HG02840 (cell line): ENCODE results near the gene SETD3.

ENCODE experiments used
- ATAC-seq: cut with Tn5 transposase; IDR thresholded peaks from one replicate; pipeline ENCODE4 v1.9.1; 2021; ENCODE audit warnings: mild to moderate bottlenecking, moderate library complexity, moderate number of reproducible peaks; ENCODE audit not compliant: unreplicated experiment, low FRiP score

Gene SETD3

DNA sequence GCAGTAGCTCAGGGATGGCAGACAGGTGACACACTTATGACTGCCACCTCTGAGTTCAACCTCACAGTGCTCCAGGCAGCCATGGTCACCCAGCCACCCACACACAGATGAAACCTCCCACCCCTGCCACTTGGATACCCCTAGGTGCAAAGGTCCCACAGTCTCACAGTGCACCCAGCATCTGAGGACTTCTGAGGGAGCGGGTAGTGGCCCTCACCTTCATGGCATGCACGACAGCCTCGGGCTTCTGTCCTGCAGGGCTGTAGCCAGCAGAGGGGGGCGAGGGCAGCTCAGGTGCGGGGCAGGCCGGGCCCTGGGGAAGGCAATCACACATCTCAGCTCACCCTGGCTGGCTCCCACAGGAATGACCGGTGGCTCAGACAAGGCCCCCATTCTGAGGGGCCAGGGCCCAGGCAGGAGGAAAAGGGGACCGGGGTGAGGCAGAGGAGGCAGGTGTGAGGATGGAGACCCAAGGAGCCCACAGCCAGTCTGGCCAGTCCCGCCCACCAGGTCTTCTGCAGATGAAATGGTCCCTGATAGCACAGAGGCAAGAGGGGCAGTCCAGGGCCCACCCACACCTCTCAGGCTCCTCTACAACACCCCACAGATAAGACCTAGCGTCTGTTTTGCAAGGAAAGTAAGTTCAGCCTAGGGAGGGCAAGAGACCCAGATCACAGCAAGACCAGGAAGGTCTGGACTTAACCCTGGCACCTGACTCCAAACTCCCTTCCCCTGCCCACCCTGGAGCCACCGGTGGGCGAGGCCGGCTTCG, 36.4 kb upstream of the SETD3 start:
- no peak for ATAC-seq

DNA sequence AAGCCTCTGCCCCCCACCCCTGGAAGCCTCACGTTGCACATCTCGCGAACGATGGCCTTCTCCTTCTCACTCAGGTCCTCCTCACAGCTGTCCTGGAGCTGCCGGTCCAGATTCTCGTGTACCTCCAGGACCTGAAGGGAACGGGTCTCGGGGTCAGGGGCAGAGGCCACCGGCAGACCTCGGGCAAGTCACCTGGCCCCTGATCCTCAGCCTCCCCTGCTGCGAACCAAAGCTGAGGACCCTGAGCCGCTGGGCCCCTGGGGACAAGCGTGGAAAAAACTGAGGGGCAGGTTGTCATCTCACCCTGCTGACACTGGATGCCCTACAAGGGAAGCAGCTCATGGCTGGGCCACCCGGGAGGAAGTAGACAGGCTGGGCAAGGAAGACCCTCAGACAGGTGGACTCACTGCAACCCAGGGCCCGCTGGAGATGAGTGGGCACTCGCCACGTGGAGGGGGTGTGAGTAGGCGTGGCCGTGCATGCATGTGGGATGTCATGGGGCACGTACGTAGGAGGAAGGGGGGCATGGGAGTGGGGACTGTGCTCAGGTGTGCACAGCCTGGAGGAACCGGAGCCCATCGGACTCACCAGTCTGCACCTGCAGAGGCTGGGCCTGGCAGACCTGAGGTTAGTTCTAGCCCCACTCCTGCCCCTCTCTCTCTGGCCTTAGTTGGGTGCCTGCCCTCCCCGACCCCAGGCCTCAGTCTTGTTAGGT, 35.7 kb upstream of the SETD3 start:
- no peak for ATAC-seq

DNA sequence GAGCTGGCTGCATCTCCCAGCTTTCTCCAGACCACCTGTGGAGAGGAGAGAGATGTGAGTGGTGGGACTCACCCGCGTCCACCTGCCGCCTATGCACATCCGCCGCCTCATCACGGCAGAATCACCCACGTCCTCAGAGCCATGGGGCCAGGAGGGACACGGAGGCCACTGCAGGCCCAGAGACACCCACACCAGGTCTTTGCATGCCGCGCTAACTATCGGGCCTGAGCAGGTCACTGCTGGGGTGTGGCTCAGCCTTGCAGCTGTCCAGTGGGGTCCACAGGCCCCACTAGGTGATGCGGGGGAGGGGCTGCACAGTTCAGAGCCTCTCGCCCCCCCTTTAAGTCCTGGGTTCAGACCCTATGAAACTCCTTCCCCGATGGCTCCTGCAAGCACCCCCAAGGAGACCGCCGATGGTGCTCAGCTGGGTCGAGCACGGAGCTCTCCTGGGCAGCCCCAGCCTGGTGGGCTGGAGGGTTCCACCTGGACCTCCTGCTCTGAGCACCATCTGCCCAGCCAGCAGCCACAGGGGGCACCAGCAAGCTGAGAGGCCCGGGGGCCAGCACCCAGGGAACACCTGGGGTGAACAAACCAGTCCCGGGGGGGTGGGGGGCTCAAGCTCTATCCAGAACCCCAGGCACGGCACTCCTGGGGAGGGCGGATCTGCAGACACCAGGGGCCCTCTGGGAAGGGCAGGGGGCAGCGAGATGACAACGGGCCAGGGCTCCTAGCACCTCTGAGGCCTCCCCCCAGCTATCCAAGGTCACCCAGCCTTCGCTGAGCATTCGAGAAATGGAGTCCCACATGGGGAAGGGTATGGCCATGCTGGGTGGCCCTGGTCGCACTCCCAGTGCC, 34.9 kb upstream of the SETD3 start:
- no peak for ATAC-seq

DNA sequence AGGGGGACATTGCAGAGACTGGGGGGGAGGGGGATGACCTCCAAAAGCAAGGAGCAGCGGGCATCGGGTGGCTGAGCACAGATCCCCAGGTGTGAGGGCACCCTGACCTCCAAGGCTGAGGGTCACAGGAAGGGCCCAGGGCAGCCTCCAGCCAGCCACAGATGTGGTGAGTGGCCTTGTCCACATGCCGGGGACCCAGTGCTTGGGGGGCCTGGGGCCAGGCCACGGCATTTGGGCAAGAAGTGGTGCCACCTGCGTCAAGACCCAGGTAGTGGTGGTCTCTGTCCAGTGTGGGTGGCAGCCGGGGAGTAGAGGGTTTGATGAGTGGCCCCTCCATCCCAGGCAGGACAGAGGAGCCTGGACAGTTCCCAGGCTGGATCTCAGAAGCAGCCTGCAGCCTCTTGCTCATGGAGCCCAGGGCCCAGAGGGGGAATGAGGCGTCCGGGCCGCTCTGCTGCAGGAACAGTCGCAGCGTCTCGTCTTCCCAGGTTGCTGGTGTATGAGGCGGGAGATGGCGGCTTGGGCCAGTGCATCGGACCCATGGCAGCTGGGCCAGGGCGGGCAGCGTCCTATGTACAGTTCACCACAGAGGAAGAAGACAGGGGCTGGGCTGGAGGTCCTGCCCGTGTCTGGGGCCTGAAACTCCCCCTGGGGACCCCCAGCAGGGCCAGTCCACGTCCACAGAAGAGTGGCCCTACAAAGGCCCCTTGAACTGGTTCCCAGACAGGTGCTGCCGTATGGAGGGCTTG, 34.1 kb upstream of the SETD3 start:
- ATAC-seq: no peak

DNA sequence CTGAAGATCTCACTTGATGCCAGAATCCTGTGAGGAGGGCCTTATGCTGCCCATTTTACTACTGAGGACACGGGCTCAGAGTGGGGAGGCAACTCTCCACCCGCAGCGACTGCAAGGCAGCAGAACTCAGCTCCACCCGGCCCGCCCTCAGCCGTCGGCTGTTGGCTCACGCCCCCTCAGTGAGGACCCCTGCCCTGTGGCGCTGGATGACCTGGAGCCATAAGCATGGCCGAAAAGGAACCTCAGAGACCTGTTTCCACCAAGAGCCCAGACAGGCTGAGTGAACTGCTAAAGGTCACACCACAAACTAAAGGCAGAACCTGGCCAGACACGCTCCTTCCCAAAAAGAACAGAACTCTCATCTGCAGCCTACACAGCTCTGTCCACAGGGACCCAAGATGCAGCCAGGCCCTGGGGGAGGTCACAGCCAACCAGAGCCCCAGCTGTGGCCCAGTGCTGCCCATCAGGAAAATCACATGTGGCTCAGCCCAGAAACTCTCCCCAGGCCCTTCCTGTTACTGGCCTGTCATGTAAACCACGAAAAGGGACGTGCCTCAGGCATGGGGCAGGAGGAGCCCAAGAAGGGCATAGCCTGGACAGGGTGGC, 33.4 kb upstream of the SETD3 start:
- no peak for ATAC-seq

DNA sequence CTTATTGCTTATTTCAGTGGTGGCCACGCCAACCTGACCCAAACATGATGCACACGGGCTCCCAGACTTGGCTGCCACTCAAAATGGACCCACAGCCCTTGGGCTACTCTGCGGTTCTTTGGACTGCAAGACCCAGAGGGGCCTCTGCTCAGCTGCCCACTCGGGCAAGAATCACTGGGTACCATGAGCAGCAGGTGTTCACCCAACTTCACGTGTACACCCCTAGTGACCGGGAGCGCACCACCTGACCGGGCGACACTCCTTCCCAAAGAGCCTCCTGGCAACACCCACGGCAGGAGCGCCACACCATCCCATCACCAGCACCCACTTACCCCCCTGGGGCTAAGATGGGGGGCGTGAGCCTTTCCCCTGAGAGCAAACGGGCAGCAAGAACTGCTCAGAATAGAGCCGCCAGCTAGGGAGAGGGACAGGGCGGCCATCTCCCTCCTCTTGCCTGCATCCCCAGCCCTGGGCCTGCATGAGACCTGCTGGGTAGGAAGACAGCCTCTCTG, 32.6 kb upstream of the SETD3 start:
- ATAC-seq: no peak

DNA sequence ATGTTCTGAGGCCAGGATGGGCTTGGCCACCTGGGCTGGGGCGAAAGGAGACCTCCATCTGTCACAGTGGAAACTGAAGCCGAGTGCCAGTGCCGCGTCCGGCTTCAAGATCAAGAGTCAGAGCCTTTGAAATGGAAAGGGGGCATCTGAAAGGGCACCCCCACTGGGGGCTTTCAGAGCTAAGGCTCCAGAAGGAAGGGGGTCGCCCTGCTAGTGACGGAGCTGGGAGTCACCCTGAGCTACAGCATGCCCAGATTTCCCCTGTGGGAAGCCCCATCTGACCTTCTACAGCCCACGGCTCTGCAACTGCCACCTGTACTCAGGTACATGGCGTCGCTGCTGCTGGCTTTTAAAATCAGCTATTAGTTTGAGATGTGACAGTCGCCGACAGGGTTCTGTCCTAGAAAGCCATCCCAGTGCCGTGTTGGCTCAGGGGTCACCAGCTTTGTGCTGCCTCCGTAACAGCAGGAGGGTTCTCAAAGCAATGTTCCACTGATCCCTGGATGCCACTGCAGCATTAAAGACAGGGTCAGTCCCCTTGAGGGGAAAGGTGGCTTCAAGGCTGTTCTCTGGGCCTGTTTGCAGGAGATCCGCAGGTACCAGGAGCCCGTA, 32.0 kb upstream of the SETD3 start:
- no peak for ATAC-seq

DNA sequence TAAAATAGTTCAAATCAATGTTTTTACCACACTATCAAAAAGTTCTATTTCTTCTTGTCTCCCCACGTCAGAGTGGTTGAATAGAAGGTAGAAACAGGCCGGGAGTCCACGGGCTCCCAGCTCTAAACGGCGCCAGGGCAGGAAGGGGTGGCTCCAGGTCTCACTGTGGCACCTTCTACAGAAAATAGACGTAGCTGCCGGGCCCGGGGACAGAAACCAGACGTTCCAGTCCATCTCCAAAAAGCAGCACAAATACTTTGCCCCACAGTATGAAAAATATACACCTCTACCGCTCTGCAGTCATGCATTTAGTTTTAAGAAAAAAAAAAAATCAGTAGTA, 31.4 kb upstream of the SETD3 start:
- ATAC-seq: no peak

DNA sequence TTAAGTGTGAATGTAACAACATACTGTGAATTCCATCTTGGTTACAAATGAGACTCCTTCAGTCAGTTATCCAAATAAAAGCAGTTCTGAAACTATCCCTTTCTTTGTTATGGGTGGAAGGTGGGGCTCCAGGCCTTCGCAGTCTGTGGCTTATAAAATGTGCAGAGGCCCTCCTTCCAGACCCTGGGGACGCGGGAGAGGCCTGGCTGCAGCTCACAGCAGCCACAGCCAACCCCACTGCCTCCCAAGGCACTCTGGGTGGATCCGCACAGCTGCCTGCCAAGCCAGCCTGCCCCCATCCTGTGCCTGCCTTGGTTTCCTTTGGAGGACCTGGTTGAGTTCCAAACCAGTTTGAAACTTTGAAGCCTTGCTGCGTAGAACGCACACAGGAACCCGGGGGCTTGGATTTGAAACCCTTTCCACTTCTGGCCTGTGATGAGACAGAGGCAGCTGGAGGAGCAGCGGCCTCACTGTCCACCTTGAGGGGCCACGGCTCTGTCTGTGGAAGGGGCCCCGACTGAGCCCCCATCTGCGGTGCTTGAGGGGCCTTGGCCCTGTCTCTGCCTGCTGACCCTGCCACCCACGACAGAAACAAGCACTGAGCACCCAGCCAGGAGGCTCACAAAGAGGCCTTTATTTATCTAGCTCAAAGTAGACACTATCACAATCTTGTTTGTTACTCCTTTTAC, 30.9 kb upstream of the SETD3 start:
- ATAC-seq: no peak

DNA sequence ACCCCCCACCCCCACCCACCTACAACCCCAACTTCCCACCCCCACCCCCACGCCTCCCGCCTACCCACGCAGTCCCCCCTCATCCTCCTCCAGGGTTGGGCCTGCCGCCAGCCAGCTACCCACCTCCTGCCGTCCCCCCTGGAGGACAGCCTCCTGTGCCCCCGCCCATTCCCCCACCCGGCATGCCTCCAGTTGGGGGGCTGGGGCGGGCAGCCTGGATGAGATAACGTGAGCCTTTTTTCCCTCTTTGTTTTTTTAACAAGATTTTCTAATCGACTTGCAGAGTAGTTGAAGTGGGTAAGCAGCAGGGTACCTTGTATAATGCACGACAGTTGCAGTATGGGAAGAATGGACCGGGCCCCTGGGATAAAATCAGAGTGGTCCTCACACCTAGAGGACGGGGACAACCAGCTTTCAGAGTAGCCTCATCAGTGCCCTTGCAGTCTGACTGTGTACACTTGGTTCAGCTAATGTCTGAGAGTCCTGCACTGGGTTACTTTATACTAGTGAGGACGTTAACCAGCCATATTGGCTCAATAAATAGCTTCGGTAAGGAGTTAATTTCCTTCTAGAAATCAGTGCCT, 30.0 kb upstream of the SETD3 start:
- ATAC-seq: no peak

DNA sequence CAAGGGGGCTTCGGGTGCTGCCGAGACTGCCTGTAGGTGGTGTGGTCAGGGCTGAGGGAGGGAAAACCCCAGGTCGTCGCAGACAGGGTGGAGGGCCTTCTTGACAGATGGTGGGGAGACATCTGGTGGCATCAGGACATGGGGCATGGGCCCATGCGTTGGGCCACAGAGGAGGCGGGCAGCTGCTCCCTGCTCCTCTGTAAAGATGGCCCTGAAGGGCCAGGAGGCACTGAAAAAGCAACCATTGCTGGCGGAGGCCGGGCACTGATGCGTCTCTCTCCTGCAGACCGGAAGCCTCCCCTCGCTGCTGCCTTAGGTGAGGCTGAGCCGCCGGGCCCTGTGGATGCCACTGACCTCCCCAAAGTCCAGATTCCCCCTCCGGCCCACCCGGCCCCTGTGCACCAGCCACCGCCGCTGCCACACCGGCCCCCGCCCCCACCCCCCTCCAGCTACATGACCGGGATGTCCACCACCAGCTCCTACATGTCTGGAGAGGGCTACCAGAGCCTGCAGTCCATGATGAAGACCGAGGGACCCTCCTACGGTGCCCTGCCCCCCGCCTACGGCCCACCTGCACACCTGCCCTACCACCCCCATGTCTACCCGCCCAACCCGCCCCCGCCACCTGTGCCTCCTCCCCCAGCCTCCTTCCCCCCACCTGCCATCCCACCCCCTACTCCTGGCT, 29.4 kb upstream of the SETD3 start:
- no peak for ATAC-seq

DNA sequence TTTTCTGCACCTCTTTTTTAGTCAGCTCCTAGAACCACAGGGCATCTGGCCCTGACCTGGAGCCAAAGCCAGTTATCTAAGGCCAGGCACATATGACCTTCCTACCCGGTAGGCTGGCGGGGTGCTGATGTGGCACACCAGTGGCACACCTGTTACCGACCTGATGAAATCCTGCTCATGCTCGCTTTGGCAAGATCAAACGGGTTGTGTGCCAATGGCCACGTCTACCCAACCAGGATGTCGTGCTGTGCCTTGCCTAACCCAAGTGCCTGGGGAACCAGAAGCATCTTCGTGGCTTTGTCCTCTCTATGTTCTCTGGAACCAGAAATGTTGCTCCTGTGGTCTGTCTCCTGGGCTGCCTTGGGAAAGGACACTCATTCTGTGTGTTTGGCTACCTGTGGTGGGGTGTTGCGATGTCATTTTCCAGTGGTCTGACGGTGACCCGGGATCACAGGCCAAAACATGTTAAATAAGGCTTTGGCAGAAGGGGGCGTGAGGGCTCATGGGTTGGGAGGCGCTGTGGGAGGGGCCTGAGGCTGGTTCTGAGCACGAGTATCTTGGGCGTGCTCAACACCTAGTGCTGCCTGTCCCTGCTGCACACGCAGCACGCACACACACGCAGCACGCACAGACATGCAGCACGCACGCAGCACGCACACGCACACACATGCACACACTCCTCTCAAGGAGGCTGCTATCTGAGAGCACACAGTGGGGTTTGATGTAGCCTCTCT, 28.4 kb upstream of the SETD3 start:
- no peak for ATAC-seq

DNA sequence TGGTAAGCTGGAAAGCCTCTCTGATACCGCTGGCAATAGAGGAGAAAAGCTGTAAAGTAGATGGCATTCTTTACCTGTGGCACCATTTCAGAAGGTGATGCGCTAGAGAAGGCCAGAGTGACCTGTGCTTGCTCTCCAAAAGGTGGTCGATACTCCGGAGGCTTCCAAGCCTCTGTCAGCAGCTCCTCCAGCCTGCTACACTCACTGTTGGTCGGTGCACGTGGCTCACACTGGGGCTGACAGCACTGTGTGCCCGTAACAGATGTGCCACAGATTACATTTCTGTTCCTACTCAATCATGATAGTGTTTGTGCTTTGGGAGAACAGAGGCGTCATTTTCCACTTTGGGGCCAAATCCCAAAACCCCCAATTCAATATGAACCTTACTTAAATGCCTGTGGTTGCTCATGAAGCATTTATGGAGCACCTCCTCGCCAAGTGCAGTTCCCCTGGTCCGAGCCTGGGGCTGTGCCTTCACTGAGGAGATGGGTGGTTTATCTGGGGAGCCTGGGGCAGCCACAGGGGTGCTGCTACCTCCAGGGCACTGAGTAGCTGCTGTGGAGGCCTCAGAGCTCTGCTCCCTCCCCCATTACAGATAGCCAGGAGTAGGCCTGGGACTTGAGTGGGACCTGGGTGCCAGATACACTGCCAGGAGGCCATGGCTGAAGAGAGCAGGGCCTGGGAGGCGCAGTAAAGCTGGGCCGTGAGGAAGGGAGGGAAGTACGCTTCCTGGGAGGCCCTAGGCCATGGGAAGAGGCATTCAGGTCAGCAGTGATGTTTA, 27.4 kb upstream of the SETD3 start:
- ATAC-seq: no peak

DNA sequence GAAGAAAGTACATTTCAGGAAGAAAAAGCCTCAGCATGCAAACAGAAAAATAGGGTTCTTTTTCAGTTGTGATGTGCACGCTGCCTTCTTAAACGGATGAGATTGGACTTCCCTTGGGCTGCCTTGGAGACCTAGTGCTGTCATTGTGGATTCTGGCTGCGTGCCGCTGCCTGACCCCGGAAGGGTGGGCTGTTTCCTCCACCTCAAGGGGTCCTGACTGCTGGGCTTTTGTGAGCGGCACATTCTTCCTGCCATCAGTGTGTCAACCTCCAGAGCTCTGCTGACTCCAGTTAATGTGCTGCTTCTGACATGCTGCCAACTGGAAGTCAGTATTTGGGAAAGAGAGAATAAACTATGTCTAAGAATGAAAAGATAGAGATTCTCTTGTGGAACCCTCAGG, 25.6 kb upstream of the SETD3 start:
- no peak for ATAC-seq

DNA sequence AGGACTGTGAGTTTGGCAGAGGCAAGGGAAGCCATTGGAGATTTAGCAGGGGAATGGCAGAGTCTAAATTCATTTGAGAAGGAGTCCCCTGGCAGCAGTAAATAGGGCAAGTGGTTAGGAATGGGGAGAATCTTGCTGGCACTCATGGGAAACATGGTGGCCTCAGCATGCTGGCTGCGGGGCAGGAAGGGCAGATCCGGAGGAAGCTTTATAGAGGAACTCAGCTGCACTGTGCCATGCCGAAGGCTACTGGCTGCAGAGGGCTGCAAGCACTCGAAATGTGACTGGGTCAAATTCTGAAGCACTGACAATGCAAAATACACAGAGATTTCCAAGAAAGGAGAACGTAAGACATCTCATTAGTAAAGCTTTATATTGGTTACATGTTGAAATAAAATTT, 24.4 kb upstream of the SETD3 start:
- no peak for ATAC-seq

DNA sequence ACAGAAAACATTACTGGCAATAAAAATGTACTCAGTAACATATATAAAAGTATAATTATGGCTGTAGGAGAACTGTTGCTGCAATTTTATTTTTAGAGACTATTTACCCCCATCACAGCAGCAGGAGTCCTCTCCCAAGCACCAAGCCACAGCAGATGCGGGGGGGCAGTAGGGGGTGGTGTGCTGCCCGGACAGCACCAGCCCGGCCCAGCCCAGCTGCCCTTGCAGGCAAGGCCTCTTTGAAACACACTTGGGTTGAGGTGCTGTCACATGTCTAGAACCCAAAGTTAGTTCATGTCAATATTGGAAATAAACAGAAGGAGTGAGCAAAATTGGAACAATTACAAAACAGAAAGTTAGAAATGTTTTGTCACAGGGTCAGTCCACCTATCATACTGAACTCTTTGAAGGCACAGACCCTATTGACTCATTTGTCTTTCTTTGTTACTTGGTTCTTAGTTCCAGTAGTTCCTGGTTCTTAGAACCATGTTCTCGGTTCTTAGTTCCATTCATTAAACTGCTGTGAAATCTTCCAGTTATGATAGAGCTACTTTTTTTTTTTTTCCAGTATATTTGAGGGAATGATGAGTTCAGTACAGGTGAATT, 23.3 kb upstream of the SETD3 start:
- ATAC-seq: no peak
